Stomach smooth muscle (tissue), 2 donors: Measurements from ENCODE around the gene NCOA6.

Source experiments
- H3K27ac ChIP-seq: one replicate; pipeline ENCODE4 v1.7.0; 2013; ENCODE audit warnings: mild to moderate bottlenecking, low read length, inconsistent platforms
- H3K27me3 ChIP-seq, 2 donors: one replicate each; pipeline ENCODE4 v1.7.0; 2013; ENCODE audit warnings: low read length in 2 of 2; ENCODE audit not compliant: insufficient read depth in 2 of 2, control insufficient read depth in 1 of 2
- H3K36me3 ChIP-seq, 2 donors: one replicate each; pipeline ENCODE4 v1.7.0; 2013; ENCODE audit warnings: low read length in 2 of 2; ENCODE audit not compliant: control insufficient read depth in 2 of 2, insufficient read depth in 2 of 2
- H3K4me1 ChIP-seq: one replicate; pipeline ENCODE4 v1.7.0; 2013; ENCODE audit warnings: low read length; ENCODE audit not compliant: control insufficient read depth, insufficient read depth
- H3K4me3 ChIP-seq, 2 donors: one replicate each; pipeline ENCODE4 v1.7.0; 2013; ENCODE audit warnings: low read length in 2 of 2
- H3K9ac ChIP-seq, 2 donors: one replicate each; pipeline ENCODE4 v1.7.0; 2013; ENCODE audit warnings: low read length in 2 of 2, mild to moderate bottlenecking in 1 of 2
- H3K9me3 ChIP-seq, 2 donors: one replicate each; pipeline ENCODE4 v1.7.0; 2013; ENCODE audit warnings: low read length in 2 of 2; ENCODE audit not compliant: control insufficient read depth in 2 of 2
- donor health status: healthy.
- donor health status: Pancreatic carcinoma.

The NCOA6 gene

GRCh38 chr20:34704177-34705007, 121.1 kb downstream of the NCOA6 start, which contains the start of gene TP53INP2:
Gene TP53INP2 (plus strand): TSS chr20:34704344. CDS start chr20:34708740, 4,396 bp downstream.
- H3K9ac ChIP-seq = peak within 1 kb of the TSS; percentile 98
- H3K4me3 ChIP-seq = peak within 1 kb of the TSS; percentile 91 to 96
- H3K36me3 ChIP-seq = no peaks in the 10 kb centered on the region
- no peaks in the 10 kb centered on the region for H3K9me3 ChIP-seq
- peak within 1 kb of the TSS; percentile 99 for H3K27ac ChIP-seq
- H3K4me1 ChIP-seq = peaks cover 51% of the 10 kb centered on the region
- no peaks in the 10 kb centered on the region for H3K27me3 ChIP-seq

- peak overlapping the region; percentile 99 for H3K27ac ChIP-seq
- no peaks in the 10 kb centered on the region for H3K9me3 ChIP-seq
- H3K9ac ChIP-seq = peak overlapping the region; percentile 98
- peaks cover 43% of the 10 kb centered on the region for H3K4me1 ChIP-seq
- no peaks in the 10 kb centered on the region for H3K36me3 ChIP-seq
- peak overlapping the region; percentile 91 to 96 for H3K4me3 ChIP-seq
- no peaks in the 10 kb centered on the region for H3K27me3 ChIP-seq
Observed at GRCh38 chr20:34703424-34704176, 121.9 kb downstream of the NCOA6 start.

GRCh38 chr20:34703061-34703423, 122.4 kb downstream of the NCOA6 start:
- Histone ChIP-seq H3K36me3 (no peaks in the 10 kb centered on the region), H3K27me3 (no peaks in the 10 kb centered on the region), H3K4me1 (peaks cover 39% of the 10 kb centered on the region), H3K27ac (peak overlapping the region; percentile 99), H3K4me3 (peak overlapping the region; percentile 91 to 96), H3K9ac (peak overlapping the region; percentile 98), H3K9me3 (no peaks in the 10 kb centered on the region)

- Histone ChIP-seq H3K4me3 (no peak overlapping the region), H3K4me1 (peaks cover 30% of the 10 kb centered on the region), H3K36me3 (no peaks in the 10 kb centered on the region), H3K9ac (no peak overlapping the region), H3K27me3 (no peaks in the 10 kb centered on the region), H3K27ac (no peak overlapping the region), H3K9me3 (no peaks in the 10 kb centered on the region)
Observed at GRCh38 chr20:34701405-34702085, 123.9 kb downstream of the NCOA6 start.

GRCh38 chr20:34693414-34693813, 132.0 kb downstream of the NCOA6 start:
- Histone ChIP-seq H3K36me3 (no peaks in the 10 kb centered on the region), H3K9ac (no peak overlapping the region), H3K4me1 (no peaks in the 10 kb centered on the region), H3K9me3 (no peaks in the 10 kb centered on the region), H3K27me3 (no peaks in the 10 kb centered on the region), H3K27ac (no peak overlapping the region), H3K4me3 (no peak overlapping the region)

GRCh38 chr20:34691838-34692237, 133.6 kb downstream of the NCOA6 start:
- H3K27ac ChIP-seq = no peak overlapping the region
- no peaks in the 10 kb centered on the region for H3K36me3 ChIP-seq
- no peak overlapping the region for H3K4me3 ChIP-seq
- no peaks in the 10 kb centered on the region for H3K27me3 ChIP-seq
- H3K9me3 ChIP-seq = no peaks in the 10 kb centered on the region
- no peaks in the 10 kb centered on the region for H3K4me1 ChIP-seq
- H3K9ac ChIP-seq = no peak overlapping the region

- H3K27ac ChIP-seq = no peak overlapping the region
Observed at GRCh38 chr20:34689486-34689885, 136.0 kb downstream of the NCOA6 start.

GRCh38 chr20:34683667-34684066, 141.8 kb downstream of the NCOA6 start:
- Histone ChIP-seq H3K9me3 (no peaks in the 10 kb centered on the region), H3K36me3 (no peaks in the 10 kb centered on the region), H3K4me1 (no peaks in the 10 kb centered on the region), H3K9ac (no peak overlapping the region), H3K27ac (no peak overlapping the region), H3K4me3 (no peak overlapping the region), H3K27me3 (no peaks in the 10 kb centered on the region)

More at GRCh38 chr20:34689486-34689885, 136.0 kb downstream of the NCOA6 start:
- H3K36me3 ChIP-seq = no peaks in the 10 kb centered on the region
- H3K9me3 ChIP-seq = no peaks in the 10 kb centered on the region
- H3K4me1 ChIP-seq = no peaks in the 10 kb centered on the region
- H3K27me3 ChIP-seq = no peaks in the 10 kb centered on the region
- no peak overlapping the region for H3K9ac ChIP-seq
- H3K4me3 ChIP-seq = no peak overlapping the region

GRCh38 chr20:34680586-34681175, 144.8 kb downstream of the NCOA6 start:
- Histone ChIP-seq H3K9me3 (no peaks in the 10 kb centered on the region), H3K4me3 (no peak overlapping the region), H3K9ac (no peak overlapping the region), H3K4me1 (peaks cover 4% of the 10 kb centered on the region), H3K27ac (no peak overlapping the region), H3K27me3 (no peaks in the 10 kb centered on the region), H3K36me3 (no peaks in the 10 kb centered on the region)

GRCh38 chr20:34676642-34677373, 148.6 kb downstream of the NCOA6 start, which contains the start of gene PIGU:
Gene PIGU (minus strand): TSS chr20:34677092. CDS start chr20:34677085, 7 bp downstream.
- Histone ChIP-seq H3K36me3 (no peaks in the 10 kb centered on the region), H3K4me1 (peaks cover 4% of the 10 kb centered on the region), H3K27ac (peak within 1 kb of the TSS; percentile 46), H3K4me3 (peak within 1 kb of the TSS; percentile 79 to 84), H3K27me3 (no peaks in the 10 kb centered on the region), H3K9ac (peak within 1 kb of the TSS; percentile 61 to 73), H3K9me3 (no peaks in the 10 kb centered on the region)
